ENCODE results near the gene PCED1B.
A peak's percentile ranks its signal among the peaks of the same experiment; 100 is the strongest.
"Not testable (repeated sequence)": the region's sequence is repeated elsewhere in the genome, so short reads cannot be mapped to it uniquely, and the experiment has no call there.

The PCED1B gene

GRCh38 chr12:47213396-47213795 lies 134.0 kb downstream of the PCED1B start:
- DNase-seq = no peak

GRCh38 chr12:47214001-47214619 lies 134.7 kb downstream of the PCED1B start:
- DNase-seq = no peak

GRCh38 chr12:47214771-47215170 lies 135.3 kb downstream of the PCED1B start:
- DNase-seq = no peak

GRCh38 chr12:47216150-47216677 lies 136.8 kb downstream of the PCED1B start:
- no peak for DNase-seq

GRCh38 chr12:47217595-47217869 lies 138.1 kb downstream of the PCED1B start:
- DNase-seq = not testable (repeated sequence)

- DNase-seq = no peak
Measured at GRCh38 chr12:47218191-47218654, 138.8 kb downstream of the PCED1B start.

GRCh38 chr12:47219243-47219642 lies 139.8 kb downstream of the PCED1B start:
- DNase-seq = no peak

- DNase-seq = no peak
Measured at GRCh38 chr12:47221256-47222023, 142.0 kb downstream of the PCED1B start.

GRCh38 chr12:47222520-47223030 lies 143.2 kb downstream of the PCED1B start:
- no peak for DNase-seq

GRCh38 chr12:47223031-47223847 lies 143.8 kb downstream of the PCED1B start:
- no peak for DNase-seq

GRCh38 chr12:47223848-47224213 lies 144.4 kb downstream of the PCED1B start:
- no peak for DNase-seq

GRCh38 chr12:47224563-47225133 lies 145.2 kb downstream of the PCED1B start:
- no peak for DNase-seq

GRCh38 chr12:47225356-47225755 lies 145.9 kb downstream of the PCED1B start:
- no peak for DNase-seq

GRCh38 chr12:47226199-47226598 lies 146.8 kb downstream of the PCED1B start:
- no peak for DNase-seq

- DNase-seq = no peak
Measured at GRCh38 chr12:47228802-47229201, 149.4 kb downstream of the PCED1B start.

- peak; percentile 50 for DNase-seq
Measured at GRCh38 chr12:47231456-47231855, 152.0 kb downstream of the PCED1B start.

GRCh38 chr12:47234576-47235141 lies 155.2 kb downstream of the PCED1B start:
- no peak for DNase-seq

- no peak for DNase-seq
Measured at GRCh38 chr12:47235258-47236040, 156.0 kb downstream of the PCED1B start.

GRCh38 chr12:47236109-47236714 lies 156.8 kb downstream of the PCED1B start:
- DNase-seq = peak; percentile 83

GRCh38 chr12:47237751-47238211 lies 158.4 kb downstream of the PCED1B start:
- peak; percentile 52 for DNase-seq

GRCh38 chr12:47238669-47239114 lies 159.3 kb downstream of the PCED1B start:
- peak; percentile 68 for DNase-seq
